ENCODE measurements around the gene AGRN.

Gene AGRN

DNA sequence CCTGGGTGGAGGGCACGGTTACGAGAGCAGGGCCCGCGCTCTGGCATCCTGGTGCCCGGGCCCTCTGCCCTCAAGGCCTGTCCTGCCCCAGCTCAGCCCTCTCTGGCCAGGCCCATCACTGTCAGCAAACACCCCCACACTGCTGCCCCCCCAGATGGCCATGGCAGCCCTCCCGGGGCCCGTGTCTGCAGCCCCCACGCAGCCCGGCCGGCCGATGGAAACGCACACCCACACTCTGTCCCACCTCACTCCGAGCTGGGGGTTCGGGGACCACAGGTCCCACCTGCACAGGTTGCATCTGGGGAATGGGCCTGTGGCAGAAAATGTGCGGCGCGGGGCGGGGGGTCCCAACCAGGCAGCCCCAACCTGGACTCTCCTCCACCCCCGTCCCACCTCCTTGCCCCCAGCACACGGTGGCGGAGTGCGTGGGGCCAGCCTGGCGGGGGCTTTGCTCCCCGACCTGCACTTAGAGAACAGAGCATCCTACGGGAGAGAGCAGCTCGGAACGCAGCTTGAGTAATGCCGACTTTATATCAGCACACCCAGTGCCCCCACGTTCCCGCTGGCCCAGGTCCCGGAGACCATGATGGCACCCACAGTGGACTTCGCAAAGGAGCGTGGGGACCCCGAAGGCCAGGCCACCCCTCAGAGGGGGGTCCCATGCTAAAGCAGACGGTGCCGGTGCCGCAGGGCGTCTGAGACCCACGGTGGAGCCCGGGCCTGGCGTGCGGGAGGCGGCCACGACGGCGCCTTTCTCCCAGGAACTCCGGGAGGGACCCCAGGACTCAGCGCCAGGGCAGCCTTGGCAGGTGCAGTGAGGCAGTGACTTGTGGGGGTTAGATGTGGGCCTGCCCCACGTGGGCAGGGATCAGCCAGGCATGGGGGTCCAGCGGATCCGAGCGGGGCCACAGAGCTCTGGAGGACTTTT lies 61.7 kb downstream of the AGRN start:
- DNase-seq (ENCODE audit: low read depth) = no peak

DNA sequence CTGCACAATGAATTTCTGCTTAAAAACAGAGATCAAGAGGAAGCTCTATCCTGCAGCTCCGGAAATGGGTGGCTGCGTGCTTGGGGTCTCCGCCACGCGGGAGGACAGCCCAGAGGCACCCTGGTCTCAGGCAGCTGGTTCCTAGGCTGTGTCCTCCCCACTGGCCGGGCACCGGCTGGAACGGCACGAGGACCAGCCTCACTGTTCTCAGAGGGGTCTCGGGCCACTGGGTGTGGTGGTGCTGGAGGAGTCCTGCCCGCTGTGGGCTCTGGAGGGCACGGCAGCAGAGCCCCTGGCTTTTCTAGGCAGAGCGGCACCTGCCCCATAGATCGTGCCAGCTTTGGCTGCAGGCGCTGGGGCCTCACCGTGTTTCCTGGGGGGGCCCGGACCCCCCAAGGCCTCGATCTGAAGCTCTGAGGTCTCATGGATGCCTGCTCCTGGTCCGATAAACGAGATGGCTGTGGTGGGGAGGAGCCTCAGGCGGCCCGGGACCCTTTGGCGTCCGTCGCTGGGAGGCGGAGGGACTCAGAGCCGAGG lies 62.4 kb downstream of the AGRN start:
- no peak for DNase-seq (ENCODE audit: low read depth)

DNA sequence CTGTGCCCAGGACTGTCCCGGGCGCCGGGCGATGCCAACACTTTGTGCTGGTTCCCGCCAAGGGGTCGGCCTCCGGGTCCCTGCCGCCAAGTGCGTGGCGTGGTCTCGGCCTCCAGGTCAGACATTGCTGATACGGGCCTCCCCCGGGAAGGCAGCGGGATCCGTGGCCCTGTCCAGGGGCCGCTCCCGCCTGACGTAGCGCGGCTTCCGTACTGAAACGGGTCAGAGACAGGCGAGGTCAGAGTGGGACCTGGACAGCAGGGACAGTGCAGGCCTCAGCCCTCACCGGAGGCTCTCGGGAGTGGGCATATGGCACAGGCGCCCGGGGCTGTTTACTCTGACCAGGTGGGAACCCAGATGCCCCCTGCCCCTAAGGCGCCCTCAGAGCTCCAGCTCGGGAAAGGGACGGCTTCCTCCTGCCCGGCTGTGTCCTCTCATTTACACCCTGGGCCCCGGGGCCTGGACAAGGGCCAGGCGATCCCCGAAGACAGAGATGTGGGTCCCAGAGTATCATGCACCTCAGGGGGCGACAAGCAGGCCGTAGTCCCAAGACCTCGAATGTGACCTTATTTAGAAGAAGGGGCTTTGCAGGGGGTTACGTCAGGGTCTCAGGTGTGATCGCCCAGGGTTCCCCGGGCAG lies 63.0 kb downstream of the AGRN start:
- no peak for DNase-seq (ENCODE audit: low read depth)

DNA sequence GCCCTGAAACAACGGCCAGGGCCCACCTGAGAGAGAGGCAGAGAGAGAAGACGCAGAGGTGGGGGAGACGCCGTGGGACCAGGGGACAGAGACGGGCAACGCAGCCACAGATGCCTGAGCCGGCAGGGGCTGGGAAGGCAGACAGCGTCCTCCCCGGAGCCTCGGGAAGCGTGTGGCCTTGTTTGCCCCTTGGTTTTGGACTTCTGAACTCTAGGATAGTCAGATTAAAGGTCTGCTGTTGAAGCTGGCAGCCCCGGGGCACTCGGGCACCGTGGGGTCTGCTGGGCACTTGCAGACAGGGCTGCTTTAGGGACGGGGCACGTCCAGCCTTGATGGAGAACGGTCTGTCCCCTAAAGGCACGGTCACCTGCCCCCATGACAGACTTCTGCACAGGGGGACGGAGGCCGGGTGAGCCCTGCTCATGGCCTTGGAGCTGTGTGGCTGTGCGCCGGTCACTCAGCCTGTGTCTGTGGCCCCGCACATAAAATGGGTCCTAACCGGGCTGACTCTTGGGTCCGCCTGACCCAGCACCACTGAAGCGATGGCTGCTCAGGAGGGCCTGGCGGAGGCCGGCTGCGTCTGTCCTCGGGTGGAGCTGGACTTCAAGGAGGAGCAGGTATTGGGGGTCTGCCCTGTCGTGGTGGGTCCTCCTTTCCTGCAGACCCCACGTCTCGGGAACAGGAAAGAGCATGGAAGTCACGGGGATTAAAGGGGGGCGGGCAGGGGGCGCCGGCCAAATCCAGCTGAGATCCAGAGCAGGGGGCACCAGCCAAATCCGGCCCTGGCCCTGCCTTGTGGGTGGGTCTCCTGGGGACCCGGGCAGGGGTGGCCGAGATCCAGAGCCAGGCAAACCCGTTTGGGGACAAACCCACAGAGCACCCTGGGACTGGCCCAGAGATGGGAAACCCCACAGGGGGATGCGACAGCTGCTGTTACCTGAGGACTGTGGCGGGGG lies 63.8 kb downstream of the AGRN start:
- no peak for DNase-seq (ENCODE audit: low read depth)

DNA sequence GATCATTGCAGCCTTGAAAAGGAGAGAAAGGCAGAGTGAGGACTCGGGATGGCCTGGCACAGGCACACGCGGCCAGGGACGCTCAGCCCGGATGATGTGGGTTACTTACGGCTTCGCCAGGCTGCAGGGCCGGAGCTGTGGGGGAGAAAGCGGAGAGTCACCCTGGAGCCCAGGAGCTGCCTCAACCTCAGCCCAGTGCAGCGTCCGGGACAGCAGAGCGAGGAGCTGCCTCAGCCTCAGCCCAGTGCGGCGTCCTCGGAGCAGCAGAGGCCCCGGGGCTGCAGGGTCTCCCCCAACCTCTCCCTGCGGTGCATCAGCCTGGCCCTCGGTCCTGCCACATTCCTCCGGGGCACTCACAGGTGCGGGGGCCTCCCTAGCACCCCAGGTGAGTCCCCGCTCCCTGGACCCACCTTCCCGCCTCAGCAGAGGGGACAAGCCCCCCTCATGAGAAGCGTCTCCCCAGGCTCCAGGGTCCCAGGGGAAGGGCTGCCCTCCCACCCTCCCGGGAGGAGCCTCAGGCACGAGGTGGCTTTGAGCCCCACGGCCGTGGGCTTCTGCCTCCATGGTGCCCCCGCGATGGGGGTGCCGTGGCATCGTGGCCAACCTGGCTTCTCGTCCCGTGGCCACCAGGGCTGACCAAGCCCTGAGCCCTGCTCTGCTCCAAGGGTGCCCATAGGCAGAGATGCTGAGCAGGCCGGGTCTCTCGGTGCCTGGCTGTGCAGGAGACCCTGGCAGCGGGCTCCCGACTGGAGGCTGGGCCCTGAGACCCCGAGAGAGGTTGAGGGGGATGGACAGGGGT lies 64.7 kb downstream of the AGRN start:
- no peak for DNase-seq (ENCODE audit: low read depth)

DNA sequence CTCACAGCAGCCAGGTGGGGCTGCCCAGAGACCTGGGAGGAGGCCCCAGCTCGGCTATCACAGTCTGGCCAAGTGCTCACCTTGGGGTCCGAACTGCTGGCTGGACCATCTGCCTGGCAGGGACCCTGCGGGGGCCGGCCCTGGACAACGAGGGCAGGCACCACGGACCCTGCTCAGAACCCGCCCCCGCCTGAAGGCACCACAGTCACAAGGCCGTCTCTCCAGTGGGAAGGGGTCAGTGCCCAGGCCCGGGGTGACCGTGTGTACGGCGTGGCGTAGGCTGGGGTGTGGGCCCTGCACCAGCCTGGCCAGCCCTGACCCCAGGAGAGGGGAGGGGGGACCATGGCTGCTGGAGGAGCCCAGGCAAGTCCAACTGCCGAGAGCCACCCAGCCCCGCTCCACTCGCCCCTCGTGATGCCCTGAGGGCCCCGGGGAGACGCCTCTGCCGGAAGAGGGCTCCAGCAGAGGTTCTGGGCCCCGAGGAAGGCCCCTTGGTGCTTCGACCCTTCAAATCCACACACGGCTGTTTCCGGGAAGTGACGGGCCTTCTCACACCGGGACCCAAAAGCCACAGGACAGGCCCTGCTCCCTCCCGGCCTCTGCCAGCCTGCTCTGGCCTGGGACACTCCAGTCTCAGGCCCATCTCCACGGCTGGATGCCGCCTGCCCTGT lies 65.4 kb downstream of the AGRN start:
- no peak for DNase-seq (ENCODE audit: low read depth)

DNA sequence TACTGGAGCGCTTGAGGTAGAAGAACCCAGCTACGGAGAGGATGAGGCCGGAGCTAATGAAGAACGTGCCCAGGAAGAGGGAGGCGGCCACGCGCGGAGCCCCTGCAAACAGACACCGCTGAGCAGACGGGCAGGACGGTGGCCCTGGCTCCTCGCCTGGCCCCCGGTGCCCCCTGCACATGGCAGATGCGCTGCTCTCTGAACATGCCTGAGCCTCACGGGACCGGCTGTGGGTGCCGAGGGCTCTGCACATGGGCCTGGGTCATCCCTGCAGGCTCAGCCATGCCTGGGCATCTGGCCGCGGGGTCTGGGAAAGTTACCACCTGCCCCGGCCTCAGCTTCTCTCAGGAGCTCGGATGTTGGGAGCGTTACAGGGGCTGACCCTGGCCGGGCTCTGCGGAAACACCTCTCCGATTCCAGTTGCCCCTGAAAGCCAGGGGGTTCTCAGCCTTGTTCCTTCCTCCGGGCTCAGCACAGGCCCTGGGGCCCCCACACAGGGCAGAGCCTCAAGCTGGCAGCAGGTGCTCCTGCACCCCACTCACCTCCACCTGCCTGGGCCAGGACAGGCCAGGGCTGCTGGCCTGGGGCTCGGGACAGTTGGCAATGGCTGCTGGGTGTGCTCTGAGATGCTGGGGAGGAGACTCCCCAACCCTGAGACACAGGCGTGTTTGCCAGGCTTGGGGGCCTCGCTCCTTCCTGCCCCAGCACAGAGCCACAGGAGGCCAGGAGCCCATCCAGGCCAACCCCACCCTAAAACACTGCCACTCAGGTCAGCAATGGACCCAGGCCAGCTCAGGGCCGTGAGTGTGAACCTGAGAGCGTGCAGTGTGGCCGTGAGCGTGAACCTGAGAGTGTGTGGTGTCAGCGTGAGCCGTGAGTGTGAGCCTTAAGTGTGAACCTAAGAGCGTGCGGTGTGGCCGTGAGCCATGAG lies 66.3 kb downstream of the AGRN start:
- DNase-seq (ENCODE audit: low read depth) = no peak

DNA sequence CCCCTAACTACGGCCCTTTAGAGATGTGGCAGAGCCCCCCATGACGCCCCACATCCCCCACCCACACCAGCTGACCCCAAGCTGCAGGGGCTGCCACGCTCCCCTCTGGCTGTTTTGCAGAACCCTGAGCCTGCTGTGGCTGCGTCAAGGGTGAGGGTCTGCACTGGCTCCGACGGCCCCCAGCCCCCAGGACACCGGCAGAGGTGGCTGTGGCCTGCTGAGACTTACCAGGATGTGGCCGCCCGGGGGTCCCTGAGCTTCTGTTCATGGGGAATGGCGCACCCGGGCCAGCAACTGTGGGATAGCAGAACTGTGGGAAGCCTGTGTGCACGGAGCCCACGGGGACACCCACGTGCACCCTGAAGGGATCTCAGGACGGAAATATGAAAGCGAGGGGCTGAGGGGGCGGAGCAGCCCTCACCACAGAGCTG lies 67.0 kb downstream of the AGRN start:
- no peak for DNase-seq (ENCODE audit: low read depth)

DNA sequence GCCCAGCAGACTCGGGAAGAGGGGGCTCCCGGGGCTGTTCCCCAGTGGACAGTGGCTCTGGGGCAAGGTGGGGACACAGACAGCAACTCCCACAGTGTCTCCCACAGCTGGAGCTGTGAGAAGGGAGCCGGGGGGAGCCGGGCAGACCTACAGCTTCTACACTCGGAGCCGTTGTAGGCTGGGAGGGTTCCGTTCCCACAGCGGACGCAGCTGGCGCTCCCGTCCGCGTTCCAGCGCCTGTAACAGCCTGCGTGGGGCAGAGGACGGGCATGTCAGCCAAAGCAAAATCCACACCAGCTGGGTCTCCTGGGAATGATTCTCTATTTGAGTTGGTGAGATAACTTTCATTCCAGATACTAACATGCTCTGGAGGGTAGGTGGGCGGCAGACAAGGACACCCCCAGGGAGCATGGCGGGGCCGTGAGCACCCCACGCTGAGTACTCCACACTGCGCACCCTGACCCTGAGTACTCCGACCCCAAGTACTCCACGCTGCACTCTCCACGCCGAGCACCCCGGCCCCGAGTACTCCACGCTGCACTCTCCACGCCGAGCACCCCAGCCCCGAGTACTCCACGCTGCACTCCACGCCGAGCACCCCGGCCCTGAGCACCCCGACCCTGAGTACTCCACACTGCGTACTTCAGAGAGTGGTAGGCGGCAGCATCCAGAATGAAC lies 67.6 kb downstream of the AGRN start:
- no peak for DNase-seq (ENCODE audit: low read depth)

DNA sequence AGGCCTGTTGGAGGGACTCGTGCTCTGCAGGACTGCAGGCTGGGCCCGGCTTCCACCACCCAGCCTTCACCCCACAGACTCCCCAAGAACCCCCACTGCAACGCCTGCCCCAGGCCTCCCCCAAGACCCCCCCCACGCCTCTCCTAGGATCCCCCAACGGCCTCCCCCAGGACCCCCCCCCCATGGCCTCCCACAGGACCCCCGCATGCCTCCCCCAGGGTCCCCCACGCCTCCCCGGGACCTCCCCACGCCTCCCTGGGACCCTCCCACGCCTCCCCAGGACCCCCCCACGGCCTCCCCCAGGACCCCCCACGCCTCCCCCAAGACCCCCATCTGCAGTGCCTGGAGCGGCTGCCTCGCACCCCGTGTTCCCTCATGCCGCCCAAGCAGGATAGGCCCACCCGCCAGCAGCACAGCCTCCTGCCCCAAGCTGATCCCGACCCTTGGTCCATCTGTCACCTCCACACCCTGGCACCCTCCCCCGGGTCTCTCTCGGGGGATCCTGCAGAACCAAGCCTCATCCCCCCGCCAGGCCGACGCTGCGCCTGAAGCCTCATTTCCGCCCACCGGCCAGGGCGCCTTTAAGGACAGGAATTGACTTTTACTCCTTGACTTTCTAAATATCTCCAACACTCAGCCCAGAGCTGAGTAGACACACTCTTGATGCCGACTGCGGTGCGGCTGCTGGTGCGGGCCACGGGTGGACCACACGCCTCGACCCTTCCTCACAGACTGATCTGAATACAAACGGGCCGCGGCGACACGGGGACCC lies 68.3 kb downstream of the AGRN start:
- DNase-seq (ENCODE audit: low read depth) = no peak

DNA sequence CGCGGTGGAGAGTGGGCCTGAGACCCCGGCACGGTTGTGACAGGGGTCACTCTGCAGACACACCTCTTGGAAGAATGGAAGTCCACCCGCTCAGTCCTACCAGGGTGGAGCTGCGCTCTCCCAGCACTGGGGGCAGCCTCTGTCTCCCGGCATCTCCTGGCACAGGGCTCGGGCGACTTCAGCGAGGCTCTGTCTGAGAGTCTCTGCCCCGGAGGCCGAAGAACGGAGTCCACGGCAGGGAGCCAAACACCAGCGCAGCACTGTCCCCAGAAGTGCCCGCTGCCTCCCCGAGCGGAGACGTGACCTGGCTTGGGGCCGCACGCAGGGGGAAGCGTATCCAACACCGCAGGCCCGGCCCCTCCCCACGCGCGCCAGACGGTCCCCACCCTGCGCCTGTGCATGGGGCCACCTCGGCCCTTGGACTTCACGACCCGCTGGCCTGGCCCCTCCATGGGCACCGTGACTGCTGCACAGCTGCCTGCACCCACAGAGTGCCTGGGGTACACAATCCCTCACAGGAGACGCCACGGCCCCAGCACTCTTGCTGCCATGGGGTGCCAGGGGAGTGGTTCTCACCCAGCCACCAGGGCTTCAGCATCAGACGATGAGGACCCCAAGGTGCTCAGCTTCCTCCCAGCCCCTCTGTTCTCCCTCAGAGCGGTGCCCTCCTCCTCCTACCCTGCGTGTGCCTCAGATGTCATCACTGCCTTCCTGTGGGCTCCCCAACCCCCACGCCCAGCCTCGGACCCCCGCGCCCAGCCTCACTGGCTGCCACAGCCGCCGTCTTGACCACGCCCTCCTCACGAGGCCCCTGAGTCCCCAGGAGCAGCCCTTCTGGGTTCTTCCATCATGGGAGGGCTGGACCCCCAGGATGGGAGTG lies 69.1 kb downstream of the AGRN start:
- no peak for DNase-seq (ENCODE audit: low read depth)

DNA sequence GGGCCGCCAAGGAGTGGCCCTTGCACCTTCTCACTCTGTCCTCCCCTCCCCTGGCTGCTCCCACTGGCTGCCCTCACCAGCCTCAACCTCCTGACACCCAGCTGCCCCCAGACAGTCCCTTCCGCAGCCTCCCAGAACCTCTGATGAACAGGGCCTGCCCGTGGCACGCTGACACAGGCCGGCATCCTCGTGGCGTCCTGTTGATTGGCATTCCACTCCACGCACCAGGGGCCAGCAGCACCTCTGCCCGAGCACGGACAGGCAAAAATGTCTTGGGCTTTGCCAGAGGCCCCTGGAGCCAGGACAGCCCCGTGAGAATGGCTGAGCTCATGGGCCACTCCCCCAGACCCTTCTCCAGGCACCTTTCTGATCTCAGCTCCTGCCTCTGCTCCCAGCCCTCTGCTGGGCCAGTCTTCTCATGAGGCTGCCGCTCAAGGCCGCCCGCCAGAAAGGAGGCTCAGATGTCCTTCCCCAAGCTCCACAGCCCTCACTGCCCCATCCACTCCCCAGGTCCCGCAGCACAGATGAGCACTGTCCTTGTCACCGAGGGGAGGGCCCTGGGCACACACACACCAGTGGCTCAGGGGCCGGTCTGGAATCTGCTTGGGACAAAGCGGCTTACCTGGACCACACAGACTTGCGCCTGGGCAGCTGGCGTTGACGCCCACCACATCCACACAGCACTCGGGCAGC lies 70.0 kb downstream of the AGRN start:
- DNase-seq (ENCODE audit: low read depth) = no peak

DNA sequence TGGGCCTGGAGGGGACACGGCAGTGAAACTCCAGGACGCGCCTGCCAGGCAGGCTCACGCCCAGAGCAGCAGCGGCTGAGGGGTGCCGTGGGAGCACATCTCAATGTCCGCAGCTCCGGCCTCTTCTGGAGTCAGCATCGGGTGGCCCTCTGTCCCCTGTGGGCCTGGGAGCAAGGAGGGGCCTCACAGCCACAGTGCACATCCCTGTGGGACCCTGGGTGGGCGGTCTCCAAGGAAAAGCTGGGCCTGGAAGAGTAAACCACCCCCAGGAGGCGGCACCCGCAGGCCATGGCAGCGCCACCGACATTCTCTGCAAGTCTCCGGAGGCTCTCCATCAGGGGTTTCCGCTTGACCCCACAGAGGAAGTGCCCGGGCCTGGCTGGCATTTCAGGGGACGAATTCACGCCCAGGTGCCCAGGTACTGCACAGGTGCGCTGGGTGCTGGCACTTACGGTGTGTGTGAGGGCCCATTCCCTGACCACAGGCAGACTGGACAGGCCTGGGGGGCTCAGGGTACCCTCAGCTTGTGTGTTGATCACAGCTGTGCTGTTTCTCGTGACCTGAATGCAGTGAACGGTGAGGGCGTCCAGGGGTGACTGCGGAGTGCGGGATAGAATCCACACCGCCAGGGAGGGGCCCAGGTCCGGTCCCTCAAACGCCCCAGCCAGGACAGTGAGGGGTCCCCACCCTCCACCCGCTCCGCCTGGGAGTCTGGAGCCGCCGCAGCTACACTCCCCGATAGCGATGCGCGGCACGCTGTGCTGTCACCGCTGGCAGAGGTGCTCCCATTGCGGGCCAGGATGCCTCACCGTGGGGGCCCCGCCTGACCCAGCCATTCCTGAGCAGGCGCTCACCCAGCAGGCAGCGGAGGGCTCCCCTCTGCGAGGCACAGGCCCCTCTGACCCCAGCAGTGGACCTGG lies 70.8 kb downstream of the AGRN start:
- no peak for DNase-seq (ENCODE audit: low read depth)

DNA sequence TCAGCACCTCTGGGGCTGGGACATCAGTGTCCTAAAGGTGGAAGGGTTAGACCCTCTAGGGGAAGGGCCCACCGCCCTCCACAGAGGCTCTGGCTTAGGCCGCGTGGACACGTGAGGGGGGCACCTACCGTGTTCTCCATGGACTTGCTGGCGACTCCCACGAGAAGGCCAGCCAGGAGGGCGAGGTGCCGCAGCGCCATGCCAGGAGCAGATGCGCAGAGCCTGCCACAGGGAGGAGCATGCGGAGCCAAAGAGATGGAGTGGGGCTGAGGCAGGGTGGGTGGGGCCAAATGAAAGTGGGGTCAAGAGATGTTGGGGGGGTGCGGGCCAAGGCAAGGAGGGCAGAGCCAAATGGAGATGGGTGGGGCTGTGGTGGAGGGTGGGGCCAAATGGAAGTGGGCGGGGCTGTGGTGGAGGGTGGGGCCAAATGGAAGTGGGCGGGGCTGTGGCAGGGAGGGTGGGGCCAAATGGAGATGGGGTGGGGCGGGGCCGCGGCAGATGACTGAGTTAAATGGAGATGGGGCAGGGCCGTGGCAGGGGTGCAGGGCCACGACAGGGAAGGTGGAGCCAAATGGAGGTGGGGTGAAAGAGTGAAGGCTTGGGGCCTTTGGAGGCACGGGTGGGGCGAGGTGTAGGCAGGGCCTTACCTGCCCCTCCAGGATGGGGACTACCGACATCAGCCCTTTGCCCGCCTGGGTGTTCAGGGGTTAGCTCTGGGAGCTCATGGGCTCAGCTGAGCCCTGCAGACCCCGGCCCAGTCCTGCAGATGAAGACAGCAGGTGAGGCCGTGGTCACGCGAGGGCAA lies 71.6 kb downstream of the AGRN start:
- no peak for DNase-seq (ENCODE audit: low read depth)
